Keratinocyte (primary cell): Measurements from ENCODE around the gene SLX1B. TPM values are rescaled to one million over a fixed set of nuclear protein-coding genes. Genes with fewer than 3 reads are reported as not detected.
A peak's percentile ranks its signal among the peaks of the same experiment; 100 is the strongest.
"Not testable (repeated sequence)": the region's sequence is repeated elsewhere in the genome, so short reads cannot be mapped to it uniquely, and the experiment has no call there.

Source experiments
- DNase-seq: peaks from one replicate; pipeline ENCODE4 v3.0.0-alpha.2; 2011; ENCODE audit warnings: low read depth, missing footprints, low spot score
- FAIRE-seq: peaks from 2 replicates; lab custom pipeline; 2011; peaks lifted over from hg19 to GRCh38; lab: Jason Lieb, UNC
- H2AFZ ChIP-seq: 2 replicates; pipeline ENCODE4 v1.6.0; 2012; ENCODE audit warnings: low read length, control low read depth, inconsistent platforms; ENCODE audit not compliant: control insufficient read depth
- H3K27ac ChIP-seq: 2 replicates; pipeline ENCODE4 v1.5.1; 2011; ENCODE audit warnings: low read length; ENCODE audit not compliant: control insufficient read depth, insufficient read depth
- H3K27me3 ChIP-seq: 3 replicates; pipeline ENCODE4 v1.6.0; 2011; ENCODE audit warnings: low read length; ENCODE audit not compliant: control insufficient read depth, insufficient read depth; ENCODE audit errors: extremely low read depth
- H3K36me3 ChIP-seq, 2 experiments: 2 replicates in 1 of 2; 3 replicates in 1 of 2; pipeline ENCODE4 v1.5.1; 2011; ENCODE audit warnings: low read length in 2 of 2, mild to moderate bottlenecking in 1 of 2; ENCODE audit not compliant: control insufficient read depth in 2 of 2, insufficient read depth in 2 of 2; ENCODE audit errors: extremely low read depth in 1 of 2
- H3K4me1 ChIP-seq: 3 replicates; pipeline ENCODE4 v1.5.1; 2011; ENCODE audit warnings: low read length; ENCODE audit not compliant: control insufficient read depth, insufficient read depth; ENCODE audit errors: extremely low read depth
- H3K4me2 ChIP-seq: 3 replicates; pipeline ENCODE4 v1.6.0; 2011; ENCODE audit warnings: low read depth, low read length; ENCODE audit not compliant: control insufficient read depth, insufficient read depth; ENCODE audit errors: extremely low read depth
- H3K4me3 ChIP-seq, 3 experiments: fragments of 200-600 bp in 1 of 3; sonication (generic) in 1 of 3; 2 replicates in 2 of 3; 3 replicates in 1 of 3; pipeline ENCODE4 v1.5.1; 2011 to 2016; ENCODE audit warnings: low read length in 3 of 3, mild to moderate bottlenecking in 3 of 3, control low read depth in 2 of 3, inconsistent platforms in 1 of 3, low read depth in 1 of 3, mixed read lengths in 1 of 3, mixed run types in 1 of 3, moderate library complexity in 1 of 3; ENCODE audit not compliant: control insufficient read depth in 2 of 3, insufficient read depth in 2 of 3; ENCODE audit errors: extremely low read depth in 1 of 3
- H3K79me2 ChIP-seq: 2 replicates; pipeline ENCODE4 v1.6.0; 2012; ENCODE audit warnings: low read length; ENCODE audit not compliant: control insufficient read depth, insufficient read depth
- H3K9ac ChIP-seq: 3 replicates; pipeline ENCODE4 v1.6.0; 2011; ENCODE audit warnings: low read length; ENCODE audit not compliant: control insufficient read depth, insufficient read depth; ENCODE audit errors: extremely low read depth
- H3K9me1 ChIP-seq: 3 replicates; pipeline ENCODE4 v1.6.0; 2011; ENCODE audit warnings: low read length; ENCODE audit not compliant: control insufficient read depth, insufficient read depth; ENCODE audit errors: extremely low read depth
- H3K9me3 ChIP-seq: 2 replicates; pipeline ENCODE4 v1.5.1; 2012; ENCODE audit warnings: low read depth, low read length; ENCODE audit not compliant: control insufficient read depth
- H4K20me1 ChIP-seq: 3 replicates; pipeline ENCODE4 v1.6.0; 2011; ENCODE audit warnings: low read length; ENCODE audit not compliant: control insufficient read depth, insufficient read depth; ENCODE audit errors: extremely low read depth
- dilution Hi-C: fragments of 300-500 bp; cut with MboI; formaldehyde crosslinking; loops from one replicate; pipeline ENCODE4 v1.7.0; 2020; ENCODE audit warnings: low sequenced_read_pairs; ENCODE audit not compliant: extremely low pct_ligation_motif_present
- polyA plus RNA-seq, 5 experiments: library from polyadenylated mRNA; depleted of rRNA in 3 of 5; stranded (reverse) in 3 of 5; stranded (forward) in 1 of 5; unstranded in 1 of 5; fragments of >200 nt; gene quantifications; 1 replicate in 1 of 5; 2 replicates in 3 of 5; 3 replicates in 1 of 5; pipeline versions ENCODE4 v1.2.1 to v1.2.3, GENCODE V29; 2011 to 2012; ENCODE audit warnings: missing spikeins in 2 of 5, low read depth in 1 of 5, low replicate concordance in 1 of 5

Gene SLX1B
- polyA plus RNA-seq, 1 donor (not counting 4 experiments of a cell fraction or from before 2014, with no cell fraction given), result 9.3 TPM

DNA sequence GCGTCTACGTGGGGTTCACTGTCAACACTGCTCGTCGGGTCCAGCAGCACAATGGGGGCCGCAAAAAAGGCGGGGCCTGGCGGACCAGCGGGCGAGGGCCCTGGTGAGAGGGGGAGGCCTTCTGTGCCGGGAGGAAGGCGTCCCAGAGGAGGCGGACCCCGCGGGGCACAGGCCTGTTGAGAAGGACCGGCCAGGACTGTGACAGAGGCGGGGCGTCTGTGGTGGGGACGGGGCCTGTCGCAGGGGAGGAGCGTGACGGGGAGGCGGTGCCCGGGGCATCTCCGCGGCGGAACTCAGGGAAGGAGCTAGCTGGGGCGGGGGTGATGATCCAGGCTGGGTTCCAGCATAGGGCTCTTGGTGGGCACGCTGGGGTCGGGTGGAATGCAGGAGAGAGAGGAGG is 495 bp downstream of the SLX1B start:
- DNase-seq, H3K4me1 ChIP-seq, H3K9me1 ChIP-seq, H3K27ac ChIP-seq, H3K79me2 ChIP-seq, H4K20me1 ChIP-seq, H3K36me3 ChIP-seq, H2AFZ ChIP-seq, dilution Hi-C loops, H3K27me3 ChIP-seq, H3K9ac ChIP-seq, H3K9me3 ChIP-seq, H3K4me2 ChIP-seq, H3K4me3 ChIP-seq, FAIRE-seq: not testable (repeated sequence)

DNA sequence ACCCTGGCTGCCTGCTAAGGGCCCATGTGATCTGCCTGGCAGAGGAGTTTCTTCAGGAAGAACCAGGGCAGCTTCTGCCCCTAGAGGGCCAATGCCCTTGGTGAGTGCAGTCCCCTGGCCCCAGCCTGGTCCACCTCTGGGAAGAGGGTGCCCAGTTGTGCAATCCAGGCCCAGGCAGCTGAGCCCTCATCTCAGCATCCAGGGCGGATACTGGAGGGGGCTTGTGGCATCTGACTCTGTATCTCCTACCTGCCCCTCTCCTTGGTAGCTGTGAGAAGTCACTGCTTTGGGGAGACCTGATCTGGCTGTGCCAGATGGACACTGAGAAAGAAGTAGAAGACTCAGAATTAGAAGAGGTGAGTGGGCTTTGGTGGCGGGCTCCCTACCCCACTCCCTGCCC is 3.3 kb downstream of the SLX1B start:
- H3K4me3 ChIP-seq, DNase-seq, H3K9me1 ChIP-seq, H4K20me1 ChIP-seq, FAIRE-seq, H3K27me3 ChIP-seq, H3K9ac ChIP-seq, H3K79me2 ChIP-seq, H3K9me3 ChIP-seq, H3K36me3 ChIP-seq, H3K4me1 ChIP-seq, H3K4me2 ChIP-seq, H2AFZ ChIP-seq, dilution Hi-C loops, H3K27ac ChIP-seq: not testable (repeated sequence)

DNA sequence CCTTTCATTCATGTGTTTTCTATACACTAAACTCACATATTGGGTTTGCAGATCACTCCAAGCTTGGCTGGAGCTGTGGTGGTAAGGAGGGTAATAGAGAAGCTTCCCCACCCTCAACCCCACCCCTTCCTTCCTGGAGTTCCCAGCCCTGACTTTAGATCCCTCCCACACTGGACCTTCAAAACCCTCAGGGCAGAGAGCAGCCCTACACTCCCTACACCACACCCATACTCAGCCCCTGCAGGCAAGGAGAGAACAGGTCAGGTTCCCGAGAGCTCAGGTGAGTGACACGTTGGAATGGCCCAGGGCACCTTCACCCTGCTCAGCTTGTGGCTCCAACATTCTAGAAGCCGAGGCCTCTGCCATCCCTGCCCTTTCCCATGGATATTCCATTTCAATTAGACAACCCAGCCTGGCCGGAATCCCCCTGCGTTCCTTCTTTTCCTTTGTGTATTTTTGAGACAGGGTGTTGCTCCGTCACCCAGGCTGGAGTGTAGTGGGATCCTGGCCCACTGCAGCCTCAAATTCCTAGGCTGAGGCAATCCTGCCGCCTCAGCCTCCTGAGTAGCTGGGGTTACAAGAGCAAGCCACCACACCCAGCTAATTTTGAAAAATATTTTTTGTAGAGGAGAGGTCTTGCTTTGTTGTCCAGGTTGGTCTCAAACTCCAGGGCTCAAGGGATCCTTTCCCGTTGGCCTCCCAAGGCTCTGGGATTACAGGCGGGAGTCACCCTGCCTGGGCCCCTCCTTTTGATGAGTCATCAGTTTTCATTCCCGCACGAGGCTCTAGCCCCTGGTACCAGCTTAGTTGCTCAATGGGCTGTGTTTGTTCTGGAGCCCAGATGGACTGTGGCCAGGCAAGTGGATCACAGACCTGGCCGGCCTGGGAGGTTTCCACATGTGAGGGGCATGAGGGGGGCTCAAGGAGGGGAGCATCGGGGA is 5.6 kb downstream of the SLX1B start, which contains the start of gene SULT1A4:
Gene SULT1A4 (plus strand): TSS at position 208 of the 941 bp plus-strand sequence. CDS start 1,473 bp downstream, outside the sequence.
- H3K79me2 ChIP-seq, dilution Hi-C loops, H4K20me1 ChIP-seq, H2AFZ ChIP-seq, H3K9me1 ChIP-seq, H3K27me3 ChIP-seq, H3K9ac ChIP-seq, H3K36me3 ChIP-seq, H3K27ac ChIP-seq, H3K4me2 ChIP-seq, DNase-seq, H3K4me3 ChIP-seq, H3K4me1 ChIP-seq, H3K9me3 ChIP-seq: not testable (repeated sequence)
- FAIRE-seq, result peak; percentile 46

DNA sequence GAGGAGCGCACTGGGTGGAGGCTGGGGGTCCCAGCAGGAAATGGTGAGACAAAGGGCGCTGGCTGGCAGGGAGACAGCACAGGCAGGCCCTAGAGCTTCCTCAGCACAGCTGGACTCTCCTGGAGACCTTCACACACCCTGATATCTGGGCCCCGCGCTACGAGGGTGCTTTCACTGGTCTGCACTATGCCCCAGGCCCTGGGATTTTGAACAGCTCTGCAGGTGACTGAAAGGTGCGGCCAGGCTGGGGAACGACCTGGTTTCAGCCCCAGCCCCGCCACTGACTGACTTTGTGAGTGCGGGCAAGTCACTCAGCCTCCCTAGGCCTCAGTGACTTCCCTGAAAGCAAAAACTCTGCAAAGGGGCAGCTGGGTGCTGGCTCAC is 6.3 kb downstream of the SLX1B start:
- FAIRE-seq, H3K79me2 ChIP-seq, H3K9me1 ChIP-seq, H3K4me1 ChIP-seq, H3K9me3 ChIP-seq, H2AFZ ChIP-seq, H3K4me3 ChIP-seq, H3K9ac ChIP-seq, dilution Hi-C loops, H3K27me3 ChIP-seq, H3K4me2 ChIP-seq, H3K27ac ChIP-seq, H4K20me1 ChIP-seq, H3K36me3 ChIP-seq, DNase-seq: not testable (repeated sequence)
